Common myeloid progenitor, CD34-positive (primary cell): ENCODE data around the gene CCL8. TPM values are rescaled to one million over a fixed set of nuclear protein-coding genes. Genes with fewer than 3 reads are reported as not detected.

Experiments used
- CTCF ChIA-PET: fragments of 350-600 bp; sonication (Branson Sonifier 250); formaldehyde crosslinking; loops from one replicate; lab custom pipeline; 2021; ENCODE audit warnings: antibody characterized with exemption; lab: Charles Lee
- POLR2A ChIA-PET: fragments of 350-600 bp; sonication (Branson Sonifier 250); formaldehyde crosslinking; loops from one replicate; lab custom pipeline; 2021; ENCODE audit warnings: antibody characterized with exemption; lab: Charles Lee
- DNase-seq, 3 donors: peaks; one replicate each; pipeline versions ENCODE4 v3.0.0 to v3.0.0-alpha.2; 2013
- H3K27ac ChIP-seq, 2 experiments: 1 replicate in 1 of 2; 2 replicates in 1 of 2; pipeline ENCODE4 v1.7.0; 2013; ENCODE audit warnings: inconsistent platforms in 2 of 2, low read length in 2 of 2, mild to moderate bottlenecking in 2 of 2, low read depth in 1 of 2, moderate library complexity in 1 of 2; ENCODE audit not compliant: severe bottlenecking in 2 of 2, insufficient read depth in 1 of 2, poor library complexity in 1 of 2
- H3K27me3 ChIP-seq, 5 experiments: replicated peaks in 2 of 5; 1 replicate in 3 of 5; 2 replicates in 2 of 5; pipeline versions ENCODE4 v1.6.1 to v1.7.0; 2013; ENCODE audit warnings: low read length in 4 of 5, mild to moderate bottlenecking in 2 of 5, moderate library complexity in 2 of 5, inconsistent platforms in 1 of 5; ENCODE audit not compliant: insufficient read depth in 5 of 5, control insufficient read depth in 4 of 5
- H3K36me3 ChIP-seq, 4 experiments: 1 replicate in 2 of 4; 2 replicates in 2 of 4; pipeline versions ENCODE4 v1.6.1 to v1.7.0; 2013; ENCODE audit warnings: low read length in 3 of 4, control low read depth in 1 of 4, mild to moderate bottlenecking in 1 of 4; ENCODE audit not compliant: control insufficient read depth in 4 of 4, insufficient read depth in 4 of 4
- H3K4me1 ChIP-seq, 4 experiments: 1 replicate in 3 of 4; 2 replicates in 1 of 4; pipeline versions ENCODE4 v1.6.1 to v1.7.1; 2013; ENCODE audit warnings: low read length in 3 of 4, mild to moderate bottlenecking in 3 of 4, control low read depth in 1 of 4, inconsistent platforms in 1 of 4, moderate library complexity in 1 of 4; ENCODE audit not compliant: control insufficient read depth in 4 of 4, insufficient read depth in 4 of 4; ENCODE audit errors: control extremely low read depth in 1 of 4
- H3K4me3 ChIP-seq, 7 experiments: 1 replicate in 4 of 7; 2 replicates in 3 of 7; pipeline versions ENCODE4 v1.5.1 to v1.7.0; 2013; ENCODE audit warnings: mild to moderate bottlenecking in 7 of 7, low read length in 6 of 7, moderate library complexity in 6 of 7, inconsistent platforms in 2 of 7, low read depth in 2 of 7, control low read depth in 1 of 7; ENCODE audit not compliant: insufficient read depth in 4 of 7, control insufficient read depth in 1 of 7; ENCODE audit errors: extremely low read depth in 1 of 7
- H3K9me3 ChIP-seq, 5 experiments: 1 replicate in 4 of 5; 2 replicates in 1 of 5; pipeline versions ENCODE4 v1.6.1 to v1.7.1; 2013; ENCODE audit warnings: low read length in 4 of 5, mild to moderate bottlenecking in 2 of 5, inconsistent platforms in 1 of 5, low read depth in 1 of 5, moderate library complexity in 1 of 5; ENCODE audit not compliant: control insufficient read depth in 4 of 5, insufficient read depth in 2 of 5; ENCODE audit errors: control extremely low read depth in 1 of 5
- WGBS: methylation state at CpG from one replicate; pipeline ENCODE4 v1.1.5; 2013; ENCODE audit not compliant: insufficient coverage; 5-methylcytosine and 5-hydroxymethylcytosine counted together
- polyA plus RNA-seq: library from polyadenylated mRNA; unstranded; fragments of 120-200 nt; gene quantifications from one replicate; pipeline ENCODE4 v1.2.1, GENCODE V29; 2013

CCL8 gene
- polyA plus RNA-seq = not detected

GRCh38 chr17:34319039-34319483, at the start of gene CCL8:
Gene CCL8 (plus strand): TSS chr17:34319435. CDS start chr17:34319502, 67 bp downstream.
- ChIA-PET CTCF (no interaction called here), POLR2A (no interaction called here)
- Histone ChIP-seq H3K4me3 (no peak within 1 kb of the TSS), H3K27me3 (peaks cover 0 to 3% (median 0%) of the 10 kb centered on the region in 5 experiments), H3K36me3 (no peaks in the 10 kb centered on the region), H3K27ac (no peak within 1 kb of the TSS), H3K4me1 (peaks cover 0 to 6% (median 2%) of the 10 kb centered on the region in 4 experiments), H3K9me3 (peaks cover 0 to 3% (median 0%) of the 10 kb centered on the region in 5 experiments)
- 70% methylated on average over 1 of the region's 2 CpGs for WGBS
- DNase-seq = no peak

DNA sequence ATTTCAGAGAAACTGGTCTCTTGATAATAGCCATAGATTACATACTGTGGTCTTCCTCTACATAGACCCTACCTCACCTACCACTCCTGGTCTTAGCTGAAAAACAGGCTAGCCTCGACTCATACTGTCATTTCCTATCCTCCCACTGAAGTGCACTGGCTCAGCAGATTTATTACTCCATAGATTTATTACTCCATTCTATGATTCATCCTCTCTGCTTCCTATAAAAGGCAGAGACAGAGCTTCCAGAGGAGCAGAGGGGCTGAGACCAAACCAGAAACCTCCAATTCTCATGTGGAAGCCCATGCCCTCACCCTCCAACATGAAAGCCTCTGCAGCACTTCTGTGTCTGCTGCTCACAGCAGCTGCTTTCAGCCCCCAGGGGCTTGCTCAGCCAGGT, 49.3 kb upstream of the CCL8 start, which contains the start of gene CCL7:
CCL7 (plus strand) TSS at position 253 of the 400 bp plus-strand sequence; CDS start at position 323, 70 bp downstream.
- H3K36me3 ChIP-seq = no peaks in the 10 kb centered on the region
- no peak within 1 kb of the TSS for H3K4me3 ChIP-seq
- DNase-seq = no peak
- H3K9me3 ChIP-seq = no peaks in the 10 kb centered on the region
- no peaks in the 10 kb centered on the region for H3K27me3 ChIP-seq
- ChIA-PET CTCF (interaction anchor here (1.2 kb wide), 1 partner anchor 92 kb away, joined by 4 read pairs; no protein-coding TSS in a partner anchor), POLR2A (no interaction called here)
- peaks cover 0 to 2% (median 0%) of the 10 kb centered on the region in 4 experiments for H3K4me1 ChIP-seq
- no peak within 1 kb of the TSS for H3K27ac ChIP-seq
- 0% methylated on average over 1 of the region's 1 CpG for WGBS

- CTCF ChIA-PET = no interaction called here
Measured at GRCh38 chr17:34275881-34276280, 43.4 kb upstream of the CCL8 start.

DNA sequence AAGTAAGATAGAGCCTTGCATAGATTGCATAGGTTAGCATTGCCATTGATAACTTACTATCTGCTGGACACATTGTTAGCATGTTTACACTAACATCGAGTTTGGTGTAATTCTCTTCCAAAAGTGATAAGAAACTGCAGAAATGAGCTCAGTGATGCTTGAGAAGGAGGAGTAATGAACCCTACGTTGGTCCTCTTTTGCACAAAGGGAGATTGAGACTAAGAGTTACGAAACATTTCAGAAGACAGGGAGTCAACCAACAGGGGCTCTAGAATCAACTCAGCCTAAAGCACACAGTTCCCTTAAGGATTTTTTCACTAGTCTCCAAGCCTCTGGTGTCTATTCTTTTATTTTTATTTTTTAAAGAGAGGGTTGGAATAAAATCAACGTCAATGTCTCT, 42.4 kb upstream of the CCL8 start:
- WGBS = 96% methylated on average over 3 of the region's 4 CpGs
- Histone ChIP-seq H3K36me3 (no peaks in the 10 kb centered on the region), H3K27ac (no peak overlapping the region), H3K9me3 (no peaks in the 10 kb centered on the region), H3K4me1 (no peaks in the 10 kb centered on the region), H3K4me3 (no peak overlapping the region), H3K27me3 (no peaks in the 10 kb centered on the region)
- DNase-seq = no peak
- CTCF ChIA-PET = interaction anchor here (1.5 kb wide), 1 partner anchor 23 kb away, joined by 4 read pairs; no protein-coding TSS in a partner anchor
- POLR2A ChIA-PET = no interaction called here

More at GRCh38 chr17:34275881-34276280, 43.4 kb upstream of the CCL8 start:
- no peak overlapping the region for H3K4me3 ChIP-seq
- POLR2A ChIA-PET = no interaction called here
- H3K9me3 ChIP-seq = no peaks in the 10 kb centered on the region
- H3K27ac ChIP-seq = no peak overlapping the region
- no peaks in the 10 kb centered on the region for H3K4me1 ChIP-seq
- WGBS = no CpG with 5 or more reads among the region's 1 CpG
- DNase-seq = no peak
- no peaks in the 10 kb centered on the region for H3K27me3 ChIP-seq
- no peaks in the 10 kb centered on the region for H3K36me3 ChIP-seq

- CTCF ChIA-PET = no interaction called here
- POLR2A ChIA-PET = no interaction called here
- no peak for DNase-seq
- H3K4me1 ChIP-seq = no peaks in the 10 kb centered on the region
- WGBS = 92% methylated on average over 3 of the region's 6 CpGs
- H3K4me3 ChIP-seq = no peak overlapping the region
- no peaks in the 10 kb centered on the region for H3K9me3 ChIP-seq
- no peak overlapping the region for H3K27ac ChIP-seq
- no peaks in the 10 kb centered on the region for H3K36me3 ChIP-seq
- peaks cover 0 to 5% (median 0%) of the 10 kb centered on the region in 5 experiments for H3K27me3 ChIP-seq
Measured at GRCh38 chr17:34283571-34283970, 35.7 kb upstream of the CCL8 start.

DNA sequence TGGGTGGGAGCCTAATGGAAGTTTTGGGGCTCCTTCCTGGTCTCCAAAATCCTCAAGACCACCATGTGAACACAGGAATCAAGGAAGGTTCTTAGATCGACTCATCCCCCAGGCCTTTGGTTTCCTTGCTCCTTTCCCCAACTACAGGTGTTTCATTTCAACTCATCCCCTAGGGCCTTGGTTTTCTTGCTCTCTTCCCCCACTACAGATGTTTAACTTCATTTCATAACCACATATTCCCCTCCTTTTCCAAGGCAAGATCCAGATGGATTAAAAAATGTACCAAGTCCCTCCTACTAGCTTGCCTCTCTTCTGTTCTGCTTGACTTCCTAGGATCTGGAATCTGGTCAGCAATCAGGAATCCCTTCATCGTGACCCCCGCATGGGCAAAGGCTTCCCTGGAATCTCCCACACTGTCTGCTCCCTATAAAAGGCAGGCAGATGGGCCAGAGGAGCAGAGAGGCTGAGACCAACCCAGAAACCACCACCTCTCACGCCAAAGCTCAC, 33.9 kb upstream of the CCL8 start, which contains the start of gene CCL11:
CCL11 (plus strand) TSS at position 457 of the 507 bp plus-strand sequence. CDS start 67 bp downstream, outside the sequence.
- H3K36me3 ChIP-seq = no peaks in the 10 kb centered on the region
- H3K4me1 ChIP-seq = no peaks in the 10 kb centered on the region
- no peak within 1 kb of the TSS for H3K4me3 ChIP-seq
- H3K9me3 ChIP-seq = no peaks in the 10 kb centered on the region
- H3K27me3 ChIP-seq = peaks cover 0 to 5% (median 0%) of the 10 kb centered on the region in 5 experiments
- CTCF ChIA-PET = interaction anchor here (0.7 to 2.2 kb wide), 2 partner anchors 15 to 85 kb away, joined by 3 to 8 read pairs; no protein-coding TSS in a partner anchor
- no peak for DNase-seq
- POLR2A ChIA-PET = no interaction called here
- 93% methylated on average over 3 of the region's 4 CpGs for WGBS
- H3K27ac ChIP-seq = no peak within 1 kb of the TSS

- CTCF ChIA-PET = no interaction called here
- WGBS = 79% methylated on average over 2 of the region's 2 CpGs
Measured at GRCh38 chr17:34287875-34288274, 31.4 kb upstream of the CCL8 start.

More at GRCh38 chr17:34287875-34288274, 31.4 kb upstream of the CCL8 start:
- no peaks in the 10 kb centered on the region for H3K36me3 ChIP-seq
- no peak overlapping the region for H3K4me3 ChIP-seq
- H3K4me1 ChIP-seq = no peaks in the 10 kb centered on the region
- POLR2A ChIA-PET = no interaction called here
- H3K9me3 ChIP-seq = no peaks in the 10 kb centered on the region
- no peak for DNase-seq
- H3K27ac ChIP-seq = no peak overlapping the region
- peaks cover 0 to 7% (median 0%) of the 10 kb centered on the region in 5 experiments for H3K27me3 ChIP-seq
